ENCODE data around the gene ZC2HC1B.

DNA sequence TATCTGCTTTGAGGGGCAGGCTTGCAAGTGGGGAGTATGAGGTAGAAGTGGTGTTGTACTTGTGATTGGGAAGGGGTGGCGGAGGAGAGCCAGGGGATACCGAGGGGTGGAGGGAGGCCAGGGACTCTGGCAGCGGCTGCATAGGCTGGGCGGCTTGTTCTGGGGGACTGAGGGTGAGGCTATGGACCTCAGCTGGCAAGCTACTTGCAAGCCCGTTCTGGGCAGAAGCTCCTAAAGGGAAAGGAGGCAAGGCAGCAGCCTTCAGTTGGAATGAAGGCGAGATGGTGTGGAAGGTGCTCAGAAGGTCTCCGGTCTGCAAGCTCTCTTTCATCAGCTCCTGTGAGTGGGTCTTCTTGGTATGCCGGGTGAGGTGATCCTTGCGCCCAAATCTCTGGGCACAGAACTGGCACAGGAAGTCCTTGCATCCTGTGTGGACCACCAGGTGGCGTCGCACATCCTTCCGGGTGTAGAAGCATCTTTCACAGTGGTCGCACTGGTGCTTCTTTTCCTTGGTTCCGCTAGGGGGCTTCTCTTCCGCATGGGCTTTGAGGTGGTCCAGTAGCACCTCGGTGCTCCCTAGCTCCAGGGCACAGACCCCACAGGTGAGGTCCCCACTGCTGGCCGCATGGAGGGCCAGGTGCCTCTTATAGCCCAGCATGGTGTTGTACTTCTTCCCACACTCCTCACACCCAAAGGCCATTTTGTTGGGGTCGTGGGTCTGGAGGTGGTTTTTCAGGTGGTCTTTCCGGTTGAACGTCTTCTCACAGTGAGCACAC lies 77.8 kb downstream of the ZC2HC1B start:
- TF ChIP-seq, protein P1, sequence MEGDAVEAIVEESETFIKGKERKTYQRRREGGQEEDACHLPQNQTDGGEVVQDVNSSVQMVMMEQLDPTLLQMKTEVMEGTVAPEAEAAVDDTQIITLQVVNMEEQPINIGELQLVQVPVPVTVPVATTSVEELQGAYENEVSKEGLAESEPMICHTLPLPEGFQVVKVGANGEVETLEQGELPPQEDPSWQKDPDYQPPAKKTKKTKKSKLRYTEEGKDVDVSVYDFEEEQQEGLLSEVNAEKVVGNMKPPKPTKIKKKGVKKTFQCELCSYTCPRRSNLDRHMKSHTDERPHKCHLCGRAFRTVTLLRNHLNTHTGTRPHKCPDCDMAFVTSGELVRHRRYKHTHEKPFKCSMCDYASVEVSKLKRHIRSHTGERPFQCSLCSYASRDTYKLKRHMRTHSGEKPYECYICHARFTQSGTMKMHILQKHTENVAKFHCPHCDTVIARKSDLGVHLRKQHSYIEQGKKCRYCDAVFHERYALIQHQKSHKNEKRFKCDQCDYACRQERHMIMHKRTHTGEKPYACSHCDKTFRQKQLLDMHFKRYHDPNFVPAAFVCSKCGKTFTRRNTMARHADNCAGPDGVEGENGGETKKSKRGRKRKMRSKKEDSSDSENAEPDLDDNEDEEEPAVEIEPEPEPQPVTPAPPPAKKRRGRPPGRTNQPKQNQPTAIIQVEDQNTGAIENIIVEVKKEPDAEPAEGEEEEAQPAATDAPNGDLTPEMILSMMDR (IDR thresholded peaks at IDR 0.05; ENCODE audit: low read depth, low read length, missing input control): peak; percentile 36
- no peak for TF ChIP-seq EGR1 (IDR thresholded peaks at IDR 0.05; ENCODE audit: low read depth in 2 of 2)
- TF ChIP-seq, protein P2, sequence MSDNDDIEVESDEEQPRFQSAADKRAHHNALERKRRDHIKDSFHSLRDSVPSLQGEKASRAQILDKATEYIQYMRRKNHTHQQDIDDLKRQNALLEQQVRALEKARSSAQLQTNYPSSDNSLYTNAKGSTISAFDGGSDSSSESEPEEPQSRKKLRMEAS (IDR thresholded peaks at IDR 0.05): no peak
- TF ChIP-seq FOXA2 (IDR thresholded peaks at IDR 0.05): no peak
- no peak for TF ChIP-seq JUND (IDR thresholded peaks at IDR 0.05)
- TF ChIP-seq SP1 (IDR thresholded peaks at IDR 0.05): no peak
- no peak for TF ChIP-seq TAF1 (conservative IDR thresholded peaks at IDR 0.05)
- no peak for TF ChIP-seq FOXA1 (IDR thresholded peaks at IDR 0.05)
- TF ChIP-seq ZBTB33 (IDR thresholded peaks at IDR 0.05): no peak
- TF ChIP-seq, protein P3, sequence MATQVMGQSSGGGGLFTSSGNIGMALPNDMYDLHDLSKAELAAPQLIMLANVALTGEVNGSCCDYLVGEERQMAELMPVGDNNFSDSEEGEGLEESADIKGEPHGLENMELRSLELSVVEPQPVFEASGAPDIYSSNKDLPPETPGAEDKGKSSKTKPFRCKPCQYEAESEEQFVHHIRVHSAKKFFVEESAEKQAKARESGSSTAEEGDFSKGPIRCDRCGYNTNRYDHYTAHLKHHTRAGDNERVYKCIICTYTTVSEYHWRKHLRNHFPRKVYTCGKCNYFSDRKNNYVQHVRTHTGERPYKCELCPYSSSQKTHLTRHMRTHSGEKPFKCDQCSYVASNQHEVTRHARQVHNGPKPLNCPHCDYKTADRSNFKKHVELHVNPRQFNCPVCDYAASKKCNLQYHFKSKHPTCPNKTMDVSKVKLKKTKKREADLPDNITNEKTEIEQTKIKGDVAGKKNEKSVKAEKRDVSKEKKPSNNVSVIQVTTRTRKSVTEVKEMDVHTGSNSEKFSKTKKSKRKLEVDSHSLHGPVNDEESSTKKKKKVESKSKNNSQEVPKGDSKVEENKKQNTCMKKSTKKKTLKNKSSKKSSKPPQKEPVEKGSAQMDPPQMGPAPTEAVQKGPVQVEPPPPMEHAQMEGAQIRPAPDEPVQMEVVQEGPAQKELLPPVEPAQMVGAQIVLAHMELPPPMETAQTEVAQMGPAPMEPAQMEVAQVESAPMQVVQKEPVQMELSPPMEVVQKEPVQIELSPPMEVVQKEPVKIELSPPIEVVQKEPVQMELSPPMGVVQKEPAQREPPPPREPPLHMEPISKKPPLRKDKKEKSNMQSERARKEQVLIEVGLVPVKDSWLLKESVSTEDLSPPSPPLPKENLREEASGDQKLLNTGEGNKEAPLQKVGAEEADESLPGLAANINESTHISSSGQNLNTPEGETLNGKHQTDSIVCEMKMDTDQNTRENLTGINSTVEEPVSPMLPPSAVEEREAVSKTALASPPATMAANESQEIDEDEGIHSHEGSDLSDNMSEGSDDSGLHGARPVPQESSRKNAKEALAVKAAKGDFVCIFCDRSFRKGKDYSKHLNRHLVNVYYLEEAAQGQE (IDR thresholded peaks at IDR 0.05): no peak

All from liver (tissue), 3 donors.